HG03457 (cell line): ENCODE measurements around the gene CAB39L.

Experiments
- ATAC-seq: cut with Tn5 transposase; IDR thresholded peaks from one replicate; pipeline ENCODE4 v1.9.1; 2021; ENCODE audit warnings: moderate number of reproducible peaks; ENCODE audit not compliant: unreplicated experiment

CAB39L gene

GRCh38 chr13:49400755-49401659, 42.9 kb downstream of the CAB39L start:
- no peak for ATAC-seq

GRCh38 chr13:49399801-49400472, 43.9 kb downstream of the CAB39L start:
- ATAC-seq = no peak

GRCh38 chr13:49395878-49396380, 47.9 kb downstream of the CAB39L start:
- ATAC-seq = no peak

GRCh38 chr13:49395451-49395865, 48.4 kb downstream of the CAB39L start:
- ATAC-seq = no peak

- ATAC-seq = no peak
Observed at GRCh38 chr13:49388091-49388635, 55.7 kb downstream of the CAB39L start.

- no peak for ATAC-seq
Observed at GRCh38 chr13:49386664-49387063, 57.2 kb downstream of the CAB39L start.

GRCh38 chr13:49376121-49376520, 67.7 kb downstream of the CAB39L start:
- no peak for ATAC-seq

GRCh38 chr13:49374585-49375290, 69.1 kb downstream of the CAB39L start:
- no peak for ATAC-seq

GRCh38 chr13:49373716-49374115, 70.1 kb downstream of the CAB39L start:
- no peak for ATAC-seq

GRCh38 chr13:49371943-49372613, 71.8 kb downstream of the CAB39L start:
- no peak for ATAC-seq

- no peak for ATAC-seq
Observed at GRCh38 chr13:49370371-49370770, 73.5 kb downstream of the CAB39L start.

GRCh38 chr13:49369866-49370265, 74.0 kb downstream of the CAB39L start:
- no peak for ATAC-seq

GRCh38 chr13:49368688-49369087, 75.2 kb downstream of the CAB39L start:
- no peak for ATAC-seq

GRCh38 chr13:49367640-49368422, 76.0 kb downstream of the CAB39L start:
- ATAC-seq = no peak

- ATAC-seq = no peak
Observed at GRCh38 chr13:49366841-49367240, 77.0 kb downstream of the CAB39L start.

- no peak for ATAC-seq
Observed at GRCh38 chr13:49357694-49358093, 86.2 kb downstream of the CAB39L start.

GRCh38 chr13:49356223-49356622, 87.6 kb downstream of the CAB39L start:
- ATAC-seq = no peak

- ATAC-seq = no peak
Observed at GRCh38 chr13:49354719-49355118, 89.1 kb downstream of the CAB39L start.

- no peak for ATAC-seq
Observed at GRCh38 chr13:49353908-49354307, 90.0 kb downstream of the CAB39L start.

GRCh38 chr13:49351871-49352270, 92.0 kb downstream of the CAB39L start:
- ATAC-seq = no peak
